T47D (cell line): ENCODE data around the gene BIN1.

Source experiments
- DNase-seq, 2 experiments: peaks; one replicate each; pipeline versions ENCODE4 v3.0.0 to v3.0.0-alpha.2; 2011 to 2012; ENCODE audit warnings: low read depth in 1 of 2, low spot score in 1 of 2
- JUND ChIP-seq: IDR thresholded peaks from 2 replicates; pipeline ENCODE4 v1.6.1; 2012; ENCODE audit warnings: low read depth
- in situ Hi-C: cut with HindIII; loops from 2 replicates; pipeline ENCODE4 v1.10.0; 2016; ENCODE audit warnings: low sequenced_read_pairs, low pct_unique_long_range_greater_than_20kb

Gene BIN1

DNA sequence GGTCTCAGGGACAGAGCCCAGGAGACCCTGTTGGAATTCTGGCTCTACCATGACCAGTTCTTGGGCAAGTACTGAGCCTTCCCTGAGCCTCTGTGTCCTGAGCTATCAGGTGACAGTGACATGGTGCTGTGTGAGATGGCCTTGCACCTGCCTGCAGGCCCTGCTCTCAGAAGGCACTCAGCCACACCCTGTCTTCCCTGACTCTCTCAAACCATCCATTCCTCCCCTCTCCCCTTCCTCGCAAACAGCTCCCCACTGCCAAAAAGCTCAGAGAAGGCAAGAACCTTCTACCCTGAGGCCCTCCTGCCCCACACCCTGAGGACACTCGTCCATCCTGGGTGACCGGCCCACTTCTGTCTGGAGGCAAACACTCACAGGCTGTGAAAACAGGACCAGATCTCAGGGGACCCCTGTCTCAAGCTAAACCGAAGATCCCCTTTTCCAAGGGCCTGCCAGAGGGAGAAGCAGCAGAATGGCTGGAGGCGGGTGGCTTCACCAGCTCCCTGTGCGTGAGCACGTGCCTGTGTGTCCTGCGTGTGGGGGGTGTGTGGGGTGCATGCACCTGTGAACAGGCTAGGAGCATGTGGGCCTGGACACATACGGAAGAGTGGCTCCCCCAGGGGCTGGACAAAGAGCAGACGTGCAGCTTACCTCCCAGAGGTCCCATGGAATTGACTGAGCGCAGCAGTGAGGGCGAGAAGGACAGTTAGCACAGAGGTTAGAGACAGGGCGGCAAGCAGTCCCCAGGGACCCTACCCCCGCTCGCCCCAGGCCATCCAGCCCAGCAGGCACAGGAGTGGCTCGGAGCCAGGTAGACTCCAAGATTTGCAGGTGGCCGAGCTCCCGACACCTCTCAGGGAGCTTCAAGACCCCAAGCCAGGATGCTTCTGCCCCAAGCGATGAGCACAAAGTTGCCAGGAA, 53.9 kb downstream of the BIN1 start:
- DNase-seq: no peak
- TF ChIP-seq JUND: no peak
- in situ Hi-C loops: no loop called here

DNA sequence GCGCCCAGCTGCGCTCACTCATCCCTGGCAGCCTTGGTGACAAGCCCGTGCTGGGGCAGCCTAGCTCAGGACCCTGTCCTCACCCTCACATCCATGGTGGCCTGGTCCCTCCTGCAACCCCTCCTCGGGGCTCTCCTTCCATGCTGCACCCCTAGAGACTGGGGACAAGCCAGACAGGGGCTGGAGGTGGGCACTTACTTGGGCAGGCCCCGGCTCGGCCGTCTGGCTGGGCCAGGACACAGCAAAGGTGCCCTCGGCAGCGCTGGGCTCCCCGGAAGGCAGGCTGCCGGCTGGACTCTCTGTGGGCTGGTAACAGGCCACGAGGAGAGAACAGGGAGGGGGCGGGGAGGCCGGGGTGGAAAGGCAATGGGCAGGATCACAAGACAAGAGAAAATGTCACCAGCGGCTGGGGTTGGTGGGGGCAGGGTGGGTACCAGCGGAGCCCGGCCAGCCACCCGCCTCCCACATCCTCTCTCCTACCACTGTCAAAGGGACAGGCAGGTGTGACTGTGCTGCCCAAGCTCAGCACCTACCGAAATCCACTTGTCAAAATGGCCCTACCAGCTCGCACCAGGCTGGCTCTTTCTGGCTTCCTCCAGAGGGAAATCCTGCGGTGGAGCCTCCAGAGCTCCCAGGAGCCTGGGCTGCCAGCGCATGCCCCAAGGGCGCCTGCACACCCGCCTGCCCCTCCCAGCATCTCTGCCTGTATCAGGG, 54.7 kb downstream of the BIN1 start:
- DNase-seq: no peak
- in situ Hi-C loops: no loop called here
- TF ChIP-seq JUND: no peak

DNA sequence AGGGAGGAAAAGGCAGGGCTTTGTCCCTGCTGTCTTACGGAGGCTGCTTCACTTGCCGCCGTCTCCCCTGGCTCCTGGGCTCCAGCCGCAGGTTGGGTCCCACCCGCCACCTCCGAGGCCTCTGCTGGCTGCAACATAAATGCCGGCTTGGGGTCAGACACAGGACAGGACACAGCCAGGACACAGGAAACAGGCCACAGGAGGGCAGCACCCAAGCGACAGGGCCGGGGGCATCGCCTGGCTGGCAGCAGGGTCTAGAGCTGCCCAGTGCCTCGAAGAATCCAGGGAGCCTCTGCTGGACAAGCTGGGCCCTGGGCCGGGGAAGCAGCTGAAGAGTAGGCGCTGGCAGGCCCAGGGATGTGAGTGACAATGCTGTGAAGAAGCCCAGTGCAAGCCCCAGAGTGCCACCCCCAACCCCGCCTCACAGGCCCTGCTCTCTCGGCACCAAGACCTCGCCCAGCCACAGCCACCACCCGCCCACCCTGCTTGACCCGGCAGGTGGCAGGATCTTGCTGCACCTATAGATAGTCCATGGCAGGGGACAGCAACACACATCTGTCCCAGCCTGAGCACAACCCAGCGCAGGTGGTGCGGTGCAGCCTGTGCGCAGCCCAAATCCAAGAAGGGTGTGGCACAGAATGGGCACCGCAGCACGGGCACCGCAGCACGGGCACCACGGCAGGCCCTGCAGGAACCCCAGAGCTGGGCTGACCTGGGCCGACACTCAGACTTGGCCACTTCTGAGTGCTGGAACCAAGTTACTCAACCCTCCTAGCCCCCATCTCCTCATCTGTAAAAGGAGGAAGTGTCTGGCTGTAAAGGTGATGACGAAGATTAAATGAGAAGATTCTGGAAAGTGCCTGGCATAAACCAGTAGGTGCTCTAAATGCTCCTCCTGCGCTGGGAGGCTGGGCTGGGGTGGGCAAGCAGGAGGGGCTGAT, 55.6 kb downstream of the BIN1 start:
- in situ Hi-C loops: no loop called here
- DNase-seq: no peak
- no peak for TF ChIP-seq JUND

DNA sequence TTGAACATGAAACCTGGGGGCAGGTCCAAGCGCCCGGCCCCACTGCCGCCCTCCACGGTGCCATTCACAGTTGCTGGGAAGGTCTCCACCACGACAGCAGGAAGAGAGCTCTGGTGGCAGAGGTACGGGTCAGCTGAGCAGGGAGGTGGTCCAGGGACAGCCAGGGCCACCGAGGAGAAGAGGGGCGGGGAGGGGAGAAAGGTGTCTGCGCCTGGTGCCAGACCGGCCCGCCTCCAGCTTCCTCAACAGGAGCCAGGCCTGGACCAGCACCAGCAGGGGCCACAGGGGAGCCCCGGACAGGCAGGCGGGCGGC, 56.2 kb downstream of the BIN1 start:
- in situ Hi-C loops: no loop called here
- no peak for DNase-seq
- TF ChIP-seq JUND: no peak

DNA sequence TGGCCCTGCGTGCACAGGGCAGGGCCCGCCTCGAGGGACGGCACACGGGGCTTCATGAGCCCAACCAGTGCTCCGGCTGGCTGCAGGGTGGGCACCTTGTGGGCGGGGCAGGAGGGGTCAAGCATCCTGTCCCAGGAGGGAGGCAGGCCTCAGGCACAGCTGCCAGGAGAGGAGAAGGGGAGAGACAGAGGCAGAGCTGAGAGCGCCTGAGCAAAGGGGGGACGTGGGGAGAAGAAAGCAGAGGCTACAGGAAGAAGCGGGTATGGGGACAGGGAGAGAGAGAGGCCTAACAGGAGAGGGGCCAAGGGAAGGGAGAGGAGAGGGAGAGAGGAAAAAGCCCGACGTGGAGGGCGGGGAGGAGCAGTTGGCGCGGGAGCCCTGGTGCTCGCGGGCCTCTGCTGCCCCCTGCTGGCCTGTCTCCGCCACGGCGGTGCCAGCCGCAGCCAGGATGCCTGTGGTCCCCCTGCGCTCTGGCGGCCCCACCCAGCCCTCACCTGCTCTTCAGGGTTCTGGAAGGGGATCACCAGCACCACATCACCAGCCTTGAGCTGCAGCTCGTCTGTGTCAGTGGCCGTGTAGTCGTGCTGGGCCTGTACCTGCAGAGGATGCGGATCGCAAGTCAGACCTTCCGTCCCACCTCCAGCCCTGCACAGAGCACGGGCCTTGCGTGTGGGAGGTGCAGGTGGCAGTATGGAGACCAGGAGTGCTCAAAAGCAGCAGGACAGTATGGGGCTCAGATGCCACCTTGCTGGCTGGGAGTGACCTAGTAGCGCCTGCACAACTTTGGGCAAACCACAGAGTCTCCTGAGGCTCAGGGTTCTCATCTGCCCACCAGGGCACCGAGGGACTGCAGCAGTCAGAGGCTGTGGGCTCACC, 56.8 kb downstream of the BIN1 start:
- in situ Hi-C loops: no loop called here
- DNase-seq: peak; percentile 44 to 76
- TF ChIP-seq JUND: no peak

DNA sequence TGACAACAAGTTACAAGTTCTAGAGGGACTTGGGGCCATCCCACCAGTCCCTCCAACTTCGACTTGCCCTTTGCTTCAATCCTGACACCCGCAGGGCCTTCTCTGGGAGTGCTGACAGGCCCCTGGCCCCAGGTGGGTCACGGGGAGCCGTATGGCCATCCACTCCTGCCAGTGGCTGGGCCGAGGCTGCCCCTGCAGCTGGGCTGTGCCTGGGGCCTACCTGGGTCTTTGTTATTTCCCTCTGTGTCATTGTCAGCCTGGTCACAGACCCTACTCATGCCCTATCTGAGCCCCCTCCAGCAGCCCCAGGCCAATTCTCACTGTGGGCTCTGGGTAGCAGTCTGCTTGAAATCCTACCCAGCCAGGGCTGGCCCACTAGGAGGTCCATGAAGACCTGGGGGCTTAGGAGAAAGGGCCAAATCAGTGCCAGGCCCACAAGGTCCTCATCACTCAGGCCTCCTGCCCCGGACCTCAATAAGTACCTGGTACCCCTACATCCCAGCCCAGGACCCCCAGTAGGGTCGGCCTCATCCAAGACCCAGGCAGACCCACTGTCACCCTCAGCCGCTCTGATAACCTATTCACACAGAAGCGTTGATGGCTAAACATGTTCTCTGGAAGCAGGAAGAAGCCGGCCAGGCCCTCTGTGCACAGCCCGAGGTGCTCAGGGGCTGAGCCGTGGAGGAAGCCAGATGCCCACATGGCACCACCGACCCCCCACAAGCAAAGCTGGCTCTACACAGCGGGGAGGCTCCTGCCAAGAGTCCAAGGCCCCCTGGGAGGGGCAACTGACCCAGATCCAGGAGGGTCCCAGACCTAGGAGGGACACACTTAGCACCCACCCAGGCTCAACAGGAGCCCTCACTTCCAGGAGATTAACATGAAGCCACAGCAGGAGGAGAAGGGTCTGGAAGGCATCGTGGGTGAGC, 57.7 kb downstream of the BIN1 start:
- DNase-seq: no peak
- in situ Hi-C loops: no loop called here
- no peak for TF ChIP-seq JUND

DNA sequence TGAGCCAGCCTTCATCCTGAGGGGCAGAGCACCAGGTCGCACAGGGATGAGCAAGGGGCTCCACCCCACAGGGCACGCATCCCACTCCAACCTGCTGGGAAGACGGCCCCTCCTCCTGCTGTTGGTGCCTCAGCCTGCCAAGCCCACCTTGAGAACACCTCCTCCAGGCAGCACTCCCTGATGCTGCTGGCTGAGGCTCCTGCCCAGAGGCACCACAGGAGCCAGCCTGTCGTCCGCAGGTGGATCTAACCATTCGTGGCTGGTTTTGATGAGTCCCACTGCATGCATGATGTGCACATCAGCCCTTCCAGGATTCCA, 58.4 kb downstream of the BIN1 start:
- TF ChIP-seq JUND: no peak
- no peak for DNase-seq
- in situ Hi-C loops: no loop called here

DNA sequence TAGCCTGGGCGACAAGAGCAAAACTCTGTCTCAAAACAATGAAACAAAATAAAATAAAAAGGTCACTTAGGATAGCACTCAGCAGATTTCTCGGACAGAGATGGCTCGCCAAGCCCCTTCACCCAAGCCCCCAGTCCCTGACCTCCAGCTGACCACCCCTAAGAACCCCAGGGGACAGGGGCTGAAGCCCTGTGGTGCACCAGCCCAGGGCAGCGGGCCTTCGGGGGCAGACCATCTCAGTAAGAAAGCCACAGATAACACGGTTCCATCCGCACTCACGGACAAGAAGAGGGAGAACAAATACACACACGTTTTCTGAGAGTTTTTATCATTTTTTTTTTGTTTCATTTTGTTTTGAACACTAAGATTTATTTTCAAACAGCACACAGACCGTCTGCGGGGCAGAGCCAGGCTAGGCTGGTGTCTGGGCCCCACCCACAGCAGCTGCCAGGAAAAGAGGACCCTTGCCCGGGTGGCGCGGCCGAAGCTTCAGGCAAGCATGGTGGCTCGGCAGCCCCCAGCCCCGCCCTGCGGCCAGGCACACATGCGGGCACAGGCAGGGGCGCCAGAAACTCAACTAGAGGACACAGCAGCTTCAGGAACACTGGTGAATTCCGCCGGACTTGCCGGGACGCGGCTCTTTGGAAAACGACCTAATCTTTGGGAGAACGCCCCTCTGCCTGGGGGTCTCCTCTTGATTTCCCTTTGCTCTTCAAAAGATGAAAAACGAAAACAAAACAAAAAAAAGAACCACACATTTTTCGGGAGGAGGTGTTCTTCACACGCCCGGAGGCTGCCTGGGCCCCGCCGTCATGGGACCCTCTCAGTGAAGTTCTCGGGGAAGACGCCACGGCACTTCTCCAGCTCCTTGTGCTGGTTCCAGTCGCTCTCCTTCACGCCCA, 59.0 kb downstream of the BIN1 start:
- TF ChIP-seq JUND: no peak

DNA sequence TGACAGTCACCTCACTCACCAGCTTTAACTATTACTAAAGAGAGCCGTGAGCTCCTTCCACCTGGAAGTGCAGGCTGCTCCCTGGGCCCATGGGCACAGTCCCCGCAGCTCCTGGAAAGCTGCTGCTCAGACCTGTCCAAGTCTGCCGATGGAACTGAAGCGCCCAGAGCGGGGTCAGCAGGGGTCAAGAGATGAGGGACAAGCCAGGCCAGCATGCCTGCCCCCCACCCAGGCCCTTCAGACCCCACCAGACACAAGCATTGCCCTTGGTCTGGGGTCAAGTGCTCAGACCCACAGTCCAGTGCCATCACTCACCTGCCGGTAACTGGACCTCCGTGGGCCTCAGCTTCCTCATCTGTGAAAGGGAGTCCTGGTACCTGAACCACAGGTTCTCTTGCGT, 59.9 kb downstream of the BIN1 start:
- in situ Hi-C loops: no loop called here
- no peak for TF ChIP-seq JUND
- DNase-seq: no peak

More for the DNA sequence above, 59.0 kb downstream of the BIN1 start:
- in situ Hi-C loops: no loop called here
- no peak for DNase-seq

DNA sequence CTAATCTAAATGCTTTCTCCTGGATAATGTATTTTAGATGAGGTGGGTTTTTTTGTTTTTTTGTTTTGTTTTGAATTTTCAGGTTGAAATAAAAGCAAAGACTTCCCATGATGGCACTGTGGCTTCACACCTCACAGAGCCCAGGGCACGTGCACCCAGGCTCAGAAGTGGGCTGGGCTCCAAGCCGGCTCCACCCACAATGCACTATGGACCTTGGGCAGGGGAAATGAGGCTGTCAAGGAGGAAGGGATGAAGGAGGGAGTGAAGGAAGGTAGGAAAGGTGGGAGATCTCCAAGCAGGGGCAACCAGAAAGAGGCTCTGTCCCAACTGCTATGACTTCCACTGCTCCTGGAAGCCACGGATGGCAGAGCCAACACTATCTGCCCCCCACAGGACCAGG, 60.4 kb downstream of the BIN1 start:
- no peak for TF ChIP-seq JUND
- in situ Hi-C loops: no loop called here
- DNase-seq: no peak
